ENCODE data around the gene PRKG1. TPM values are rescaled to one million over a fixed set of nuclear protein-coding genes. Genes with fewer than 3 reads are reported as not detected.

Gene PRKG1
- total RNA-seq, 1 experiment from 2014 or later, result 16.5 TPM

GRCh38 chr10:51117053-51117660 is 42.9 kb downstream of the PRKG1 start:
- CTCF ChIA-PET, result no interaction called here
- peaks cover 4% of the 10 kb centered on the region; the same call in 1 of the 2 replicates for H3K9me3 Mint-ChIP-seq
- H3K27me3 Mint-ChIP-seq (ENCODE audit: low read depth), result no peaks in the 10 kb centered on the region
- no peak overlapping the region for H3K4me3 Mint-ChIP-seq
- H3K4me1 Mint-ChIP-seq, result peaks cover 26% of the 10 kb centered on the region
- no peak overlapping the region for H3K27ac Mint-ChIP-seq
- no peak for DNase-seq (ENCODE audit: low spot score)
- TF ChIP-seq, protein P1, sequence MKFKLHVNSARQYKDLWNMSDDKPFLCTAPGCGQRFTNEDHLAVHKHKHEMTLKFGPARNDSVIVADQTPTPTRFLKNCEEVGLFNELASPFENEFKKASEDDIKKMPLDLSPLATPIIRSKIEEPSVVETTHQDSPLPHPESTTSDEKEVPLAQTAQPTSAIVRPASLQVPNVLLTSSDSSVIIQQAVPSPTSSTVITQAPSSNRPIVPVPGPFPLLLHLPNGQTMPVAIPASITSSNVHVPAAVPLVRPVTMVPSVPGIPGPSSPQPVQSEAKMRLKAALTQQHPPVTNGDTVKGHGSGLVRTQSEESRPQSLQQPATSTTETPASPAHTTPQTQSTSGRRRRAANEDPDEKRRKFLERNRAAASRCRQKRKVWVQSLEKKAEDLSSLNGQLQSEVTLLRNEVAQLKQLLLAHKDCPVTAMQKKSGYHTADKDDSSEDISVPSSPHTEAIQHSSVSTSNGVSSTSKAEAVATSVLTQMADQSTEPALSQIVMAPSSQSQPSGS (CRISPR knock-in tag; IDR thresholded peaks at IDR 0.05; ENCODE audit: borderline replicate concordance, low read depth), result no peak
- no peak for TF ChIP-seq NFYB (CRISPR knock-in tag; conservative IDR thresholded peaks at IDR 0.05; ENCODE audit: low read depth)
- no peak for TF ChIP-seq CREB1 (CRISPR knock-in tag; IDR thresholded peaks at IDR 0.05)
- no peak for TF ChIP-seq NR1H2 (CRISPR knock-in tag; IDR thresholded peaks at IDR 0.05)
- TF ChIP-seq FOXK1 (CRISPR knock-in tag; IDR thresholded peaks at IDR 0.05), result no peak
- no peak for TF ChIP-seq GRHL2 (CRISPR knock-in tag; IDR thresholded peaks at IDR 0.05; ENCODE audit: insufficient replicate concordance, severe bottlenecking)
- no peak for TF ChIP-seq TCF7 (CRISPR knock-in tag; IDR thresholded peaks at IDR 0.05; ENCODE audit: low read depth)
- no peak for TF ChIP-seq ZSCAN18 (CRISPR knock-in tag; IDR thresholded peaks at IDR 0.05)
- no peak for TF ChIP-seq NR2C2 (CRISPR knock-in tag; IDR thresholded peaks at IDR 0.05)
- TF ChIP-seq PREB (CRISPR knock-in tag; IDR thresholded peaks at IDR 0.05; ENCODE audit: borderline replicate concordance), result no peak
- no peak for ATAC-seq
- no peaks in the 10 kb centered on the region for H3K36me3 Mint-ChIP-seq
- POLR2A ChIA-PET, result no interaction called here

DNA sequence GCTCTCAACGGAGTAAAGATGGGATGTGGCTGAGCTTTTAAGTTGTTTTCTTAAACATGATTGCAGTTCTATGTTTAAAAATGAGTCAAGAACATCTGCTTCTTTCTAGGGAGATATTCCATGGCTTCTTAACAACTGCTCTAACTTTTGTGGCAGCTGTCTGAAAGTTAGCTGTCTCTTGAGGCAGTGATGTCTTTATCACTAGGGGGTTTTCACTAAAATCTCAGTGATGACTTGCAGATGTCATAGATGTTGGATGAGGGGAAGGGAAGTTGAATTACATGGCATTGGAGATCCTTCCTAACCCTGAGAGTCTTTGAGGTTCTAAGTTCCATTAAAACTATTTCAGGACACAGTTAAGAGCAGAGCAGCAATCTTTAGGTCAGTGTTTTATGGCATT is 43.5 kb downstream of the PRKG1 start:
- H3K4me3 Mint-ChIP-seq, result no peak overlapping the region
- no peaks in the 10 kb centered on the region for H3K27me3 Mint-ChIP-seq (ENCODE audit: low read depth)
- no peak for ATAC-seq
- no peak overlapping the region for H3K27ac Mint-ChIP-seq
- ChIA-PET CTCF (no interaction called here), POLR2A (no interaction called here)
- peaks cover 26% of the 10 kb centered on the region for H3K4me1 Mint-ChIP-seq
- DNase-seq (ENCODE audit: low spot score), result no peak
- no peaks in the 10 kb centered on the region for H3K36me3 Mint-ChIP-seq
- peaks cover 4% of the 10 kb centered on the region; the same call in 1 of the 2 replicates for H3K9me3 Mint-ChIP-seq
- TF ChIP-seq GABPB1 (CRISPR knock-in tag; IDR thresholded peaks at IDR 0.05) (no peak), ATF3 (CRISPR knock-in tag; conservative IDR thresholded peaks at IDR 0.05) (no peak), ZSCAN18 (CRISPR knock-in tag; IDR thresholded peaks at IDR 0.05) (no peak), NR1H2 (CRISPR knock-in tag; IDR thresholded peaks at IDR 0.05) (no peak), MXD4 (CRISPR knock-in tag; IDR thresholded peaks at IDR 0.05; ENCODE audit: borderline replicate concordance) (no peak), FOXK1 (CRISPR knock-in tag; IDR thresholded peaks at IDR 0.05) (no peak), ZNF263 (CRISPR knock-in tag; IDR thresholded peaks at IDR 0.05; ENCODE audit: low read depth) (no peak)
- TF ChIP-seq, protein P2, sequence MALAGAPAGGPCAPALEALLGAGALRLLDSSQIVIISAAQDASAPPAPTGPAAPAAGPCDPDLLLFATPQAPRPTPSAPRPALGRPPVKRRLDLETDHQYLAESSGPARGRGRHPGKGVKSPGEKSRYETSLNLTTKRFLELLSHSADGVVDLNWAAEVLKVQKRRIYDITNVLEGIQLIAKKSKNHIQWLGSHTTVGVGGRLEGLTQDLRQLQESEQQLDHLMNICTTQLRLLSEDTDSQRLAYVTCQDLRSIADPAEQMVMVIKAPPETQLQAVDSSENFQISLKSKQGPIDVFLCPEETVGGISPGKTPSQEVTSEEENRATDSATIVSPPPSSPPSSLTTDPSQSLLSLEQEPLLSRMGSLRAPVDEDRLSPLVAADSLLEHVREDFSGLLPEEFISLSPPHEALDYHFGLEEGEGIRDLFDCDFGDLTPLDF (CRISPR knock-in tag; IDR thresholded peaks at IDR 0.05), result no peak
- TF ChIP-seq, protein P3, sequence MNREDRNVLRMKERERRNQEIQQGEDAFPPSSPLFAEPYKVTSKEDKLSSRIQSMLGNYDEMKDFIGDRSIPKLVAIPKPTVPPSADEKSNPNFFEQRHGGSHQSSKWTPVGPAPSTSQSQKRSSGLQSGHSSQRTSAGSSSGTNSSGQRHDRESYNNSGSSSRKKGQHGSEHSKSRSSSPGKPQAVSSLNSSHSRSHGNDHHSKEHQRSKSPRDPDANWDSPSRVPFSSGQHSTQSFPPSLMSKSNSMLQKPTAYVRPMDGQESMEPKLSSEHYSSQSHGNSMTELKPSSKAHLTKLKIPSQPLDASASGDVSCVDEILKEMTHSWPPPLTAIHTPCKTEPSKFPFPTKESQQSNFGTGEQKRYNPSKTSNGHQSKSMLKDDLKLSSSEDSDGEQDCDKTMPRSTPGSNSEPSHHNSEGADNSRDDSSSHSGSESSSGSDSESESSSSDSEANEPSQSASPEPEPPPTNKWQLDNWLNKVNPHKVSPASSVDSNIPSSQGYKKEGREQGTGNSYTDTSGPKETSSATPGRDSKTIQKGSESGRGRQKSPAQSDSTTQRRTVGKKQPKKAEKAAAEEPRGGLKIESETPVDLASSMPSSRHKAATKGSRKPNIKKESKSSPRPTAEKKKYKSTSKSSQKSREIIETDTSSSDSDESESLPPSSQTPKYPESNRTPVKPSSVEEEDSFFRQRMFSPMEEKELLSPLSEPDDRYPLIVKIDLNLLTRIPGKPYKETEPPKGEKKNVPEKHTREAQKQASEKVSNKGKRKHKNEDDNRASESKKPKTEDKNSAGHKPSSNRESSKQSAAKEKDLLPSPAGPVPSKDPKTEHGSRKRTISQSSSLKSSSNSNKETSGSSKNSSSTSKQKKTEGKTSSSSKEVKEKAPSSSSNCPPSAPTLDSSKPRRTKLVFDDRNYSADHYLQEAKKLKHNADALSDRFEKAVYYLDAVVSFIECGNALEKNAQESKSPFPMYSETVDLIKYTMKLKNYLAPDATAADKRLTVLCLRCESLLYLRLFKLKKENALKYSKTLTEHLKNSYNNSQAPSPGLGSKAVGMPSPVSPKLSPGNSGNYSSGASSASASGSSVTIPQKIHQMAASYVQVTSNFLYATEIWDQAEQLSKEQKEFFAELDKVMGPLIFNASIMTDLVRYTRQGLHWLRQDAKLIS (CRISPR knock-in tag; IDR thresholded peaks at IDR 0.05; ENCODE audit: borderline replicate concordance), result no peak
- TF ChIP-seq, protein P4, sequence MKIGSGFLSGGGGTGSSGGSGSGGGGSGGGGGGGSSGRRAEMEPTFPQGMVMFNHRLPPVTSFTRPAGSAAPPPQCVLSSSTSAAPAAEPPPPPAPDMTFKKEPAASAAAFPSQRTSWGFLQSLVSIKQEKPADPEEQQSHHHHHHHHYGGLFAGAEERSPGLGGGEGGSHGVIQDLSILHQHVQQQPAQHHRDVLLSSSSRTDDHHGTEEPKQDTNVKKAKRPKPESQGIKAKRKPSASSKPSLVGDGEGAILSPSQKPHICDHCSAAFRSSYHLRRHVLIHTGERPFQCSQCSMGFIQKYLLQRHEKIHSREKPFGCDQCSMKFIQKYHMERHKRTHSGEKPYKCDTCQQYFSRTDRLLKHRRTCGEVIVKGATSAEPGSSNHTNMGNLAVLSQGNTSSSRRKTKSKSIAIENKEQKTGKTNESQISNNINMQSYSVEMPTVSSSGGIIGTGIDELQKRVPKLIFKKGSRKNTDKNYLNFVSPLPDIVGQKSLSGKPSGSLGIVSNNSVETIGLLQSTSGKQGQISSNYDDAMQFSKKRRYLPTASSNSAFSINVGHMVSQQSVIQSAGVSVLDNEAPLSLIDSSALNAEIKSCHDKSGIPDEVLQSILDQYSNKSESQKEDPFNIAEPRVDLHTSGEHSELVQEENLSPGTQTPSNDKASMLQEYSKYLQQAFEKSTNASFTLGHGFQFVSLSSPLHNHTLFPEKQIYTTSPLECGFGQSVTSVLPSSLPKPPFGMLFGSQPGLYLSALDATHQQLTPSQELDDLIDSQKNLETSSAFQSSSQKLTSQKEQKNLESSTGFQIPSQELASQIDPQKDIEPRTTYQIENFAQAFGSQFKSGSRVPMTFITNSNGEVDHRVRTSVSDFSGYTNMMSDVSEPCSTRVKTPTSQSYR (CRISPR knock-in tag; IDR thresholded peaks at IDR 0.05), result no peak
- TF ChIP-seq, protein P5, sequence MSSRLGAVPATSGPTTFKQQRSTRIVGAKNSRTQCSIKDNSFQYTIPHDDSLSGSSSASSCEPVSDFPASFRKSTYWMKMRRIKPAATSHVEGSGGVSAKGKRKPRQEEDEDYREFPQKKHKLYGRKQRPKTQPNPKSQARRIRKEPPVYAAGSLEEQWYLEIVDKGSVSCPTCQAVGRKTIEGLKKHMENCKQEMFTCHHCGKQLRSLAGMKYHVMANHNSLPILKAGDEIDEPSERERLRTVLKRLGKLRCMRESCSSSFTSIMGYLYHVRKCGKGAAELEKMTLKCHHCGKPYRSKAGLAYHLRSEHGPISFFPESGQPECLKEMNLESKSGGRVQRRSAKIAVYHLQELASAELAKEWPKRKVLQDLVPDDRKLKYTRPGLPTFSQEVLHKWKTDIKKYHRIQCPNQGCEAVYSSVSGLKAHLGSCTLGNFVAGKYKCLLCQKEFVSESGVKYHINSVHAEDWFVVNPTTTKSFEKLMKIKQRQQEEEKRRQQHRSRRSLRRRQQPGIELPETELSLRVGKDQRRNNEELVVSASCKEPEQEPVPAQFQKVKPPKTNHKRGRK (CRISPR knock-in tag; IDR thresholded peaks at IDR 0.05; ENCODE audit: borderline replicate concordance), result no peak

Data from WTC11 (cell line).